Measurements from ENCODE around the gene LFNG. TPM values are rescaled to one million over a fixed set of nuclear protein-coding genes. Genes with fewer than 3 reads are reported as not detected.

The LFNG gene
- total RNA-seq, 1 donor from 2014 or later, result 83.5 TPM

DNA sequence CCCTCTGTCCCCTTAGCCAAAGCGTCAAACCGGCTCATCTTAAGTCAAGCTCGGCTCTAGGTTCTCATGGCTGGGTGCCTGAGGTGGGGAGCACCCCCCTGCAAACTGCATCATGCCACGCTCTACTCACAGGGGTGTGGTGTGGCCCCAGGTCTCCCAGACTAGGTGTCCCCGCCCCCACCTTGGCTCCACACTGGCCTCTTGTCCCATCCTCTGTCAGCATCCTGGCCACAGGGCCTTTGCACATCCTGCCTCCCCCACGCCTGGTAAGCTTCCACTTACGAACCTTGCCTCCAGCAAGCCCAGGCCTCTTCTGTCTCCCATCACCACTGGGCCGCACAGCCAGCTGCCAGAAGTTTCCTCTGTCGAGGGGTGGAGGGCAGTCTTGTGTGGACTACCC, 23.2 kb upstream of the LFNG start:
- H3K27ac Mint-ChIP-seq (ENCODE audit: unreplicated experiment), result no peak overlapping the region
- H3K27me3 Mint-ChIP-seq (ENCODE audit: unreplicated experiment), result peaks cover 6% of the 10 kb centered on the region
- H3K9me3 Mint-ChIP-seq (ENCODE audit: unreplicated experiment), result no peaks in the 10 kb centered on the region
- no peak overlapping the region for H3K4me3 Mint-ChIP-seq (ENCODE audit: unreplicated experiment)
- H3K36me3 Mint-ChIP-seq (ENCODE audit: low read depth, unreplicated experiment), result no peaks in the 10 kb centered on the region
- H3K4me1 Mint-ChIP-seq (ENCODE audit: unreplicated experiment), result peaks cover 2% of the 10 kb centered on the region
- peak; percentile 2 for DNase-seq (ENCODE audit: low spot score)
- TF ChIP-seq CTCF (IDR thresholded peaks at IDR 0.05; ENCODE audit: unreplicated experiment), result no peak

DNA sequence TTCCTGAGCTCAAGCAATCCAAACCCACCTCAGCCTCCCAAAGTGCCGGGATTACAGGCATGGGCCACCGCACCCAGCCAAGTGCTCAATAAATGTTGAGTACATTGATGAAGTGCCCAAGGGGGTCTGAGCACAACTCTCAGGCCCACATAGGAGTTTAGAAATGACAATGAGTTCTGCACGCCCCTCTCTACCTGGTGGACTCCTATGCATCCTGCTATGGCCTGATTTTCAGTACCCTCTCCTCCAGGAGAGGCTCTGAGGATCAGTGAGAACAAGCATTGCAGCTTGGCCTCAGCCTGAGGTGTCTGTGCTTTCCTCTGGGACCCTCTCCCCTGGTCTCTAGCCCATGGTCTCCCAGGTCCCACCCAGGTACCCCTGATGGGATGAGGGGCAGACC, 22.5 kb upstream of the LFNG start:
- TF ChIP-seq CTCF (IDR thresholded peaks at IDR 0.05; ENCODE audit: unreplicated experiment), result no peak
- Mint-ChIP-seq H3K9me3 (ENCODE audit: unreplicated experiment) (no peaks in the 10 kb centered on the region), H3K27me3 (ENCODE audit: unreplicated experiment) (peaks cover 4% of the 10 kb centered on the region), H3K36me3 (ENCODE audit: low read depth, unreplicated experiment) (no peaks in the 10 kb centered on the region), H3K27ac (ENCODE audit: unreplicated experiment) (no peak overlapping the region), H3K4me3 (ENCODE audit: unreplicated experiment) (no peak overlapping the region), H3K4me1 (ENCODE audit: unreplicated experiment) (peaks cover 2% of the 10 kb centered on the region)
- peak; percentile 4 for DNase-seq (ENCODE audit: low spot score)

DNA sequence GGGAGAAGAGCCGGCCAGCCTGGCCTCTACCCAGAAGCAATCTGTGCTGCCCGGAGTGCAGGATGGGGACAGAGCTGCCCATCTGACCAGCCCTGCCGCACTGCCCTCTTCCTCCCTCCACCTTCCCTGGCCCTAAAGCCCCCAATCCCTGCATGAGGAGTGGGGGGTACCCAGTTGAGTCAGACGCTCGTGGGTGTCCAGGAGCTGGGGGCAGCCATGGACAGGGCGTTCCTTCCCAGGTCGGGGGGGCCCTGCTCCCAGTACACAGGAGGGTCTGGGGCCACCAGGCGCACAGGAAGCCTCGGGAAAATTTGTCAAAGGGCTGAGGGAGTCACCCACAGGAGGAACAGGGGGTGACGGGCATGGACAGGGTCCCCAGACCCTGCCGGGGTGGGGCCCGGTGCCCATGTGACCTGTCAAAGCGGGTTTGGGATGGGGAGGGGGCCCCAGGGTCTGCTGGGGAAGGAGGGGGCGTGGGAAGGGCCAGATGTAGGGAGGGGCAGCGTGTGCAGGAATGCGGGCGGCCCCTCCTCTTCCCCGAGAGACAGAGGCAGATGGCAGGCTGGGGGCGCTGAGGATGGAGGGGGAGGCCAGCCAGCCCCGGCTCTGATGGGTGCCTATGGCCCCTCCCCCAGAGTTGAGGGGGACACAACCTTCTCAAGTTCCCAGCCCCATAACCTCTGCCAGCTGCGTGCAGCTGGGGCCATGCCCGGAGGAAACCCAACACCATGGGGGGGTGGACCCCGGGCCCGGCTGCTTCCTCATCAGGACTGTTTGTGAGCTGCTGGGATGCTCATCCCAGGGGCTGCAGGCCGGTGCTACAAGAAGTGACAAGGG, 21.9 kb upstream of the LFNG start:
- H3K4me1 Mint-ChIP-seq (ENCODE audit: unreplicated experiment), result peaks cover 2% of the 10 kb centered on the region
- no peak overlapping the region for H3K4me3 Mint-ChIP-seq (ENCODE audit: unreplicated experiment)
- no peaks in the 10 kb centered on the region for H3K36me3 Mint-ChIP-seq (ENCODE audit: low read depth, unreplicated experiment)
- H3K27ac Mint-ChIP-seq (ENCODE audit: unreplicated experiment), result no peak overlapping the region
- H3K9me3 Mint-ChIP-seq (ENCODE audit: unreplicated experiment), result no peaks in the 10 kb centered on the region
- TF ChIP-seq CTCF (IDR thresholded peaks at IDR 0.05; ENCODE audit: unreplicated experiment), result no peak
- peak; percentile 4 for DNase-seq (ENCODE audit: low spot score)
- H3K27me3 Mint-ChIP-seq (ENCODE audit: unreplicated experiment), result peaks cover 2% of the 10 kb centered on the region

- H3K27ac Mint-ChIP-seq (ENCODE audit: unreplicated experiment), result no peak overlapping the region
- no peak for TF ChIP-seq CTCF (IDR thresholded peaks at IDR 0.05; ENCODE audit: unreplicated experiment)
- H3K36me3 Mint-ChIP-seq (ENCODE audit: low read depth, unreplicated experiment), result no peaks in the 10 kb centered on the region
- peaks cover 2% of the 10 kb centered on the region for H3K4me1 Mint-ChIP-seq (ENCODE audit: unreplicated experiment)
- H3K27me3 Mint-ChIP-seq (ENCODE audit: unreplicated experiment), result peaks cover 1% of the 10 kb centered on the region
- DNase-seq (ENCODE audit: low spot score), result peak; percentile 2
- no peaks in the 10 kb centered on the region for H3K9me3 Mint-ChIP-seq (ENCODE audit: unreplicated experiment)
- no peak overlapping the region for H3K4me3 Mint-ChIP-seq (ENCODE audit: unreplicated experiment)
Measured at GRCh38 chr7:2498708-2499107, 20.9 kb upstream of the LFNG start.

GRCh38 chr7:2499181-2499580, 20.4 kb upstream of the LFNG start:
- H3K36me3 Mint-ChIP-seq (ENCODE audit: low read depth, unreplicated experiment), result no peaks in the 10 kb centered on the region
- H3K4me1 Mint-ChIP-seq (ENCODE audit: unreplicated experiment), result peaks cover 2% of the 10 kb centered on the region
- H3K9me3 Mint-ChIP-seq (ENCODE audit: unreplicated experiment), result no peaks in the 10 kb centered on the region
- no peak overlapping the region for H3K4me3 Mint-ChIP-seq (ENCODE audit: unreplicated experiment)
- peak; percentile 2 for DNase-seq (ENCODE audit: low spot score)
- no peak for TF ChIP-seq CTCF (IDR thresholded peaks at IDR 0.05; ENCODE audit: unreplicated experiment)
- H3K27me3 Mint-ChIP-seq (ENCODE audit: unreplicated experiment), result peaks cover 1% of the 10 kb centered on the region
- no peak overlapping the region for H3K27ac Mint-ChIP-seq (ENCODE audit: unreplicated experiment)

Data from endothelial cell (in vitro differentiated cells).